ENCODE measurements around the gene CDH1.

GRCh38 chr16:68782198-68783174 lies 45.4 kb downstream of the CDH1 start:
- TF ChIP-seq POLR2A (IDR thresholded peaks at IDR 0.05): no peak
- TF ChIP-seq CTCF (IDR thresholded peaks at IDR 0.05): no peak

Measured in tibial nerve (tissue), 3 donors.